DMS153 treated with DMSO at 0.1 percent for 48 hours (cell line): ENCODE measurements around the gene HMGA1.
"Not testable (repeated sequence)": the region's sequence is repeated elsewhere in the genome, so short reads cannot be mapped to it uniquely, and the experiment has no call there.

Experiments used
- DNase-seq: peaks from one replicate; lab custom pipeline; 2025; ENCODE audit not compliant: unreplicated experiment; lab: John Stamatoyannopoulos, UW

HMGA1 gene

DNA sequence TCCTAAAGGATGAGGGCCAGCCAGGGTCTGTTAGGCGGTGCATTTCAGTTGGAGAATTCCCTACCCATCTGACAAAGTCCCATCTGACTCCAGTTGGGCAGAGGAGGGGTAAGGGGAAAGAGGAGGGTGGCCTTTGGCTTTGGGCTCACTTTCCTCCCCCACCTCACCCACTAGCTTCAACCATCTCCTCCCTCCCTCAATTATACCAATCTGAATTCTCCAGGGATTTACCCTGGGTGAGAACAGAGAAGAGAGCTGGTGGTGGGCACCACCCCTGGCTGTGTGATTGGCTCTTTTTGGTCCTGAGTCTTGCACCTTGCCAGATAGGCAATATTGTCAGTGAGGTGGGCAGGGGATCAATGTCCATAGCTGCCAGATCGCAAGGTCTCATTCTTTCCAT, 3.2 kb downstream of the HMGA1 start:
- DNase-seq: no peak

DNA sequence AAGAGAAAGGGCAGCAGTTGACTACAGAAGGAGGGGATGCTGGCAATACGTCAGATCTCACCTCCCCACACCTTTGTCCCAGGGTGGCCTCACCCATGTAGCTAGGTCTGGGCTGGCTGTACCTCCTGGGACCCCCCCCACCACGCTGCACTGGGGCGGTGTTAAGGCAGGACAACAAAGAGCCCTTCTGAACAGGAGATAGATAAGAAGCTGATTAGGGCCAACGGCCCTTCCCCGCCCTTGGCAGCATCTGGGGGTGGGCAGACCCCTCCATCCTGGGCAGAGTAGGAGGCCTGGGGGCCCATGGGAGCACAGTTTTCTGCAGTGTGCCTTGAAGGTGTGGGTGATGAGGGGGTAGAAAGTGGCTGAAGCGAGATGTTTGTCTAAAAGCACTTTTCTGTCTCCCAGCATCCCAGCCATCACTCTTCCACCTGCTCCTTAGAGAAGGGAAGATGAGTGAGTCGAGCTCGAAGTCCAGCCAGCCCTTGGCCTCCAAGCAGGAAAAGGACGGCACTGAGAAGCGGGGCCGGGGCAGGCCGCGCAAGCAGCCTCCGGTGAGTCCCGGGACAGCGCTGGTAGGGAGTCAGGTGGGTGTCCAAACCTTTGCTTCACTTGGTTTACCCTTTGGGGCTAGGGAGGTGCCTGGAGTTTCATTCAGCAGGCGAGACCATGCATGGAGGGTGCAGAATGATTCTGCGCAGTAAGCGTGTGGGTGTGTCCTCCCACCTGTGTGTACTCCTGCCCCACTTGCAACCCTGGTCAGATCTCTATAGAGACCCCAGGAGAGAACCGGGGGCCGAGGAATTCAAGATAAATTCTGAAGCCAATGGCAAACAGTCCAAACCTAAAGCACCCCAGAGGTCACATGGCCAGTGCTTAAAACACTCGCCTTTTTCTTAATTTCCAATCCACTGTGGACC, 3.9 kb downstream of the HMGA1 start:
- no peak for DNase-seq

DNA sequence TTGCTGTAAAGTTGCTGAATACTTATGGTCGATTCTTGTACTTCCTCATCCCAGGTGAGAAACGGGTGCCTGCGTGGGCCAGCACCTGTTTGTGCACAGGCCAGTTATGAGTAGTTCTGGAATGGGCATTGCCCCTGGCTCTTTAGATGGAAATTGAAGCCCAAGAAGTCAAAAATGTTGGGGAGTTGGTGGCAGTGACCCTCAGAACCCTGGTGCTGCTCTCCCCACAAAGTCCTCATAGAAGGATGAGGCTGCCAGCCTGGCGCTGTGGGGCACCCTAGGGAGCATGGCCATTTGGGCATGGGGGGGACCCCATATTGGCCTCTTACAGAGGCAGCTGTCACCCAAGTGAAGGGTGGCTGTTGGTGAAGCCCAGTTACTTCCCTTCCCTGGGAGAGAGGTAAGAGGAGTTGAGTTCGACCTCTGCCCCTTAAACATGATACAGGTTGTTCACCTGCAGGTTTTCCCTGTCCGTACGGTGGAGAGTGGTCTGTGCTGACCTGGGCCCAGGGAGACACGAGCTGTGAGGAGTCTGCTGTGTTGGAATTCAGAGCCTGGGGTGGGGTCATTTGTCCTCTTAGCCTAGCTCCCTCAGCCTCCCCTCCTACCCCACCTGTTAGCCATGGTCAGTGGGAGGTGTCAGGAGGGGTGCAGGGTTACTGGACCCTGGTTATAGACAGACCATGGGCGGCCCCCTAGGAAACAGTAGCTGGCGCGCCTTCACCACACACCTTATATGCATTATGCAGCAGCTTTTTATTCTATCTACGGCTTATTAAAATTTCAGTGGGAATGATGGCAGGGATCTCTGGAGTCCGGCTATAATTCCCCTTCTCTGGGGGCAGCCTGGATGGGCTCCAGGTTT, 4.9 kb downstream of the HMGA1 start:
- DNase-seq: no peak

DNA sequence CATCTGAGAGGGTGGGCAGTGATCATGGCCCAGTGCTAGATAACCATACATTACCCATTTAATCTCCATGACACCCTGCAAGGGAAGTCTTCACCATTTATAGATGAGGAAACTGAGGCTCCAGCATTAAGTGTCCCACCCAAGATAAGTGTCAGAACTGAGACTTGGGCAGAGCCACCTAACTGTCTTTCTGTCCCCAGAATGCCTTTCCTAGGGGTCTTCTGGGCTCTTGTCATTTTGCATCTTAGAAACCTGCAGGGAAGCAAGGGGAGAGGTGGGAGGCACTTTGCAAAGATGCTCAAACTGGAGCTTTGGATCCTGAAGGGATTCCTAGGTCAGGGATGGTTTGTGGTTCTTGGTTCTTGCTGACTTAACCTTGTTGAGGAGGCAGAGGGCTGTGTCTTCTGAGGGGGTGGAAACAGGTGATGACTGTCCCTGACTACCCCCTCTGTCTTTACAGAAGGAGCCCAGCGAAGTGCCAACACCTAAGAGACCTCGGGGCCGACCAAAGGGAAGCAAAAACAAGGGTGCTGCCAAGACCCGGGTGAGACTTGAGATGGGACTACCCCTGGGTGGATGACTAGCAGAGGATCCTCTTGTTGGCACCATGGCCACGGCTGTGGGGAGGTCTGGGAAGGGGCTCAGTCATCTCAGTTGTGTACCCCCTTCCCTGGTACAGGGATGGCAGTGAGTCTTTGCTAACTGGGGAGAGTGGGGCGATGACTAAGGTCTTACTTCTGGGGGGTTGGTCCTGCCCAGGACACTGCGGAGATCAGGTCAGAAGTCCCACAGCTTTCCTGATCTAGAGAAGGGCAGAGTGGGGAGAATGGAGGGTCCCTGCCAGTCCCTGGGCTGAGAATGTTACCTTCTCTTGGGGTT, 5.8 kb downstream of the HMGA1 start:
- no peak for DNase-seq

DNA sequence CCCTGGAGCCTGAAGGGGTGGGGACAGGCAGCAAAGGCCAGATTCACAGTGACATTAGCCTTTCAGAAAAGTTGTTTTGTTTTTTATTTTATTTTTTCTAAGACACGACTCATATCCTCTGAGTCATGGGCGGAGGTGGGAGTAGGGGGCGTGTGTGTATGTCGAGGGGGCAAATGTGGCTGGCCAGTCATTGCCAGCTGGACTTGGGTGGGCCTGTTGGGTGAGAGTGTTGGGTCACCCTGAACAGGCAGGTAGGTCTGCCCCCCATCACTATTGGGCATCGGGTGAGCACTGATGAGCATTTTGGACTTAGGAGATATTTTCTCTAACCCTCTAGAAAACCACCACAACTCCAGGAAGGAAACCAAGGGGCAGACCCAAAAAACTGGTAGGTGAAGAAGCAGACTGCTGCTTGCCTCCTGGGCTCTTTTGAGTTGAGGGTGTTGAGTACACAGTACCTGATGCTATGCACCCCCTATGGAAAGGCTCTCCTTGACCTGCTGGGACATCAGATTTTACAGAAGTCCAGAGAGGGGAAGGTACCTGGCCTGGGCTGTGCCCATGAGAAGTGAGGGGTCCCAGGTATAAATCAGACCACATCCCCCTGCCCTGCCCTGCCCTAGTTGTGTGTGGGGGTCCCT, 6.6 kb downstream of the HMGA1 start:
- no peak for DNase-seq

DNA sequence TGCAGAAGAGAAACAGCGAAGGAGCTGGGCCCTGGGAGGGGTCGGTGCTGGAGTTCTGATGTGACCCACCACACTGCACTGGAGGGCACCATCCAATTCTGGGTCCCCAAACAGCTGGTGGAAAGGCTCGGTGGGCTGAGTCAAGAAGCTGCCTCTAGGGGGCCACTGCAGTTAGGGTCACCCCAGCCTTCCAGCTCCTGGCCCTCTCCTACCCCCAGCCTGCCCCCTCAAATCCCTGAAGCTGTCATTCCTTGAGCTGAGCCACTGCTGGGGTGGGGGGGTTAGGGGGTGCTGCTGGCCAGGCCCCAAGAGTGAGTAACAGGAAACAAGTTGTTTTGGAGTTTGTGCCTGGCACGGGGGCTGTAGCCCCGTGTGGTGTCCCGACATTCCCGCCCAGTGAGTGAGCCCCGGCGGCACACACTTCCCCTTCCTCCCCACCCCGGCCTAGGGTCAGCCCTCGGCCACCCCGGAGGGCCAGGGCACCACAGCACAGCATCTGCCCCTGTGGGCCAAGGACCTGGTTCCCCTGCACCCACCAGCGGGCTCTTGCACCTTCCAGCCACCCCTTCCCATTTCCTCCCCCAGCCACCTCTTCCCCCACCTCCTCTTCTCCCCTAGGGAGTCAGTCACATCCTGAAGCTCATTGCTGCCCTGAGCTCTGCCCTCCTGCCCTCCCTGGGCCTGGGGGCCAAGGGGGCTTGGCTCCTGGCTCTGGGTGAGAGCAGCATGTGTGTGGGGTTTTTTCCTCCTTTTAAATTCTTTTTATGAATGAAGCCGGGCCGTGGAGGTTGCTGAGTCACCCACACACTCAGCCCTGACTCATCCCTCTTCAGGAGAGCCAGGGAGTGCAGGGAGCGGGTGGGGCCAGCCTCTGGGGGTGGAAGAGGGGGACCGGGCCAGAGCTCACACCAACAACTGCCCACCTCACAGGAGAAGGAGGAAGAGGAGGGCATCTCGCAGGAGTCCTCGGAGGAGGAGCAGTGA, 7.5 kb downstream of the HMGA1 start:
- no peak for DNase-seq

DNA sequence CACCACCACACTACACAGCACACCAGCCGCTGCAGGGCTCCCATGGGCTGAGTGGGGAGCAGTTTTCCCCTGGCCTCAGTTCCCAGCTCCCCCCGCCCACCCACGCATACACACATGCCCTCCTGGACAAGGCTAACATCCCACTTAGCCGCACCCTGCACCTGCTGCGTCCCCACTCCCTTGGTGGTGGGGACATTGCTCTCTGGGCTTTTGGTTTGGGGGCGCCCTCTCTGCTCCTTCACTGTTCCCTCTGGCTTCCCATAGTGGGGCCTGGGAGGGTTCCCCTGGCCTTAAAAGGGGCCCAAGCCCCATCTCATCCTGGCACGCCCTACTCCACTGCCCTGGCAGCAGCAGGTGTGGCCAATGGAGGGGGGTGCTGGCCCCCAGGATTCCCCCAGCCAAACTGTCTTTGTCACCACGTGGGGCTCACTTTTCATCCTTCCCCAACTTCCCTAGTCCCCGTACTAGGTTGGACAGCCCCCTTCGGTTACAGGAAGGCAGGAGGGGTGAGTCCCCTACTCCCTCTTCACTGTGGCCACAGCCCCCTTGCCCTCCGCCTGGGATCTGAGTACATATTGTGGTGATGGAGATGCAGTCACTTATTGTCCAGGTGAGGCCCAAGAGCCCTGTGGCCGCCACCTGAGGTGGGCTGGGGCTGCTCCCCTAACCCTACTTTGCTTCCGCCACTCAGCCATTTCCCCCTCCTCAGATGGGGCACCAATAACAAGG, 8.5 kb downstream of the HMGA1 start:
- DNase-seq: not testable (repeated sequence)

DNA sequence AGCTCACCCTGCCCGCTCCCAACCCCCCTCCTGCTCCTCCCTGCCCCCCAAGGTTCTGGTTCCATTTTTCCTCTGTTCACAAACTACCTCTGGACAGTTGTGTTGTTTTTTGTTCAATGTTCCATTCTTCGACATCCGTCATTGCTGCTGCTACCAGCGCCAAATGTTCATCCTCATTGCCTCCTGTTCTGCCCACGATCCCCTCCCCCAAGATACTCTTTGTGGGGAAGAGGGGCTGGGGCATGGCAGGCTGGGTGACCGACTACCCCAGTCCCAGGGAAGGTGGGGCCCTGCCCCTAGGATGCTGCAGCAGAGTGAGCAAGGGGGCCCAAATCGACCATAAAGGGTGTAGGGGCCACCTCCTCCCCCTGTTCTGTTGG, 9.1 kb downstream of the HMGA1 start:
- DNase-seq: not testable (repeated sequence)

DNA sequence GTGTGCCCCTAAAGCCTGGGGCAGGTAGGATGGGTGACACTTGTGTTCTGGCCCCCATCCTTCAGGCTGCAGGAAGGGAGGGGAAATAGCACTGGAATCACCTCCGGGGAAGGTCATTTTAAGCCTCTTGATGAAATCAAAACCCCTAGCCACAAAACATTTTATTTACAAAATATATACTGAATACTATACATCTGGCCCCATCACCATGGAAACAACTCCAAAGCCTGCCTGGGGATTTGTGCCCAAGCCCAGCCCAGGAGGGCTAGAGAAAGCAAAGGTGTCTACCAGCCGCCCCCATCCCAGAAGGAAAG, 9.5 kb downstream of the HMGA1 start:
- DNase-seq: no peak

DNA sequence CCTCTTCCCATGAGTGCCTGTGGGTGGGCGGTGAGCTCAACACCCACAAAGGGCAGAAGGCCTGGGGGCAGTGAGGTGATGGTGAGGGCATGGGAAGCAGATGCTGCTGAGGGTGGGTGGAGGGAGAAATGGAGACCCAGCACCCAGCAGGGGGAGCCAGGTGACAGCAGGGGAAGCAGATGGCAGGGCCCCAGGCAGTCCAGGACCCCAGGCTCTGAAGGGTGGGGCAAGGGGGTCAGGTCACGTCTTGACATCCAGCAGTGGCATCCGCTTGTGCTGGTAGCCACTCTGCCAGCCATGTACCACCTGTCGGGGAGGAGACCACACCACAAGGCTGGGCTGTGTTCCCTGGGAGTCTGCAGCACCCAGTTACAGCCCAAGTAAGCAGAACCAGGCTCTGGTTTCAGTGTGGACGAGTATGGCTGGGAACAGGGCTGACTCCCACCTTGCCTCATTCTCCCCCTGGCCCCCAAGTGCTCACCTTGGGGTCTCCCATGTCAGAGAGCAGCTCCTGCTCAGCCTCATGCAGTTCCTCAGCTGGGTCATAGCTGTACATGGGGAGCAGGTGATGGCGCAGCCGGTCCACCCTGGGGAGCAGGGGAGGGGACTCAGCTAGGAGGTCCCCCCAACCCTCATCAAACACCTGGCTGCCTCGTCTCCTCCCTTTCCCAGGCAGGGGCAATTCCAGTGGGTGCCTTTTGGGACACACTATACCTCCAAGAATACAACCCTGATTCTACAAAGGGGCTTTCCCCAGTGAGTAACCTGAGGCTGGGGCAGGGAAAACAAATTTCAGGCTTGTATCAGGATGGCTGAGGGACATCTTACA, 10.1 kb downstream of the HMGA1 start:
- DNase-seq: no peak

DNA sequence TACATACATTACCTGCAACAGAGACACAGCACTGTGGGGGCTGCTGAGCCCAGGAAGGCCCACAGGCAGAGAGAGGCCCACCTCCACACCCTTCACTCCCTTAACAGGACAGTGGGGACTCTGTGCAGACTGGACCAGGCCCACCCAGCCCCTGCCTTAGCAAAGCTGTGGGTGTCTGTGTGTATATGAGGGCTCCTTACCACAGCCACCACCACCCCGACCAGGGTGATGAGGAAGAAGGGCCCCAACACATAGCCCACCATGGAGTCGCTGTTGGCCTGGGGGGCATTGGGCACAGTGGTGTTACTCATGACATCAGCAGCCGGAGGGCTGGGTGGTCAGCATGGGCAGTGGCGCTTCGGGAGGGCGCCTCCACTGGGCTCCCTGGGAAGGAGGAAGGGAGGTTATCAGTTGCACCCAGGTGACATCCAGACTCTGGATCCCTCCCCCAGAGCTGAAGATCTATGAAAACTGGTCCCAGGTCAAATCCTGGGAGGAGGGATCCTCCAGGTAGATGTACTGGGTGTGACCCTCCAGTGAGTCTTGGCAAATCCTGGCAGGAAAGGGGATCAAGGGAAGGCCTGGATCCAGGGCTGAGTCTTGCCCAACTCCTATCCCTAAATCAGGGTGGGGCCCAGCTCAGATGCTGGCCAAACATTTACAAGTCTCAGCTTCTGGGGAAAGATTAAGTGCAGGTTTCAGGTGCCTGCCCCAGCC, 11.0 kb downstream of the HMGA1 start:
- DNase-seq: no peak

DNA sequence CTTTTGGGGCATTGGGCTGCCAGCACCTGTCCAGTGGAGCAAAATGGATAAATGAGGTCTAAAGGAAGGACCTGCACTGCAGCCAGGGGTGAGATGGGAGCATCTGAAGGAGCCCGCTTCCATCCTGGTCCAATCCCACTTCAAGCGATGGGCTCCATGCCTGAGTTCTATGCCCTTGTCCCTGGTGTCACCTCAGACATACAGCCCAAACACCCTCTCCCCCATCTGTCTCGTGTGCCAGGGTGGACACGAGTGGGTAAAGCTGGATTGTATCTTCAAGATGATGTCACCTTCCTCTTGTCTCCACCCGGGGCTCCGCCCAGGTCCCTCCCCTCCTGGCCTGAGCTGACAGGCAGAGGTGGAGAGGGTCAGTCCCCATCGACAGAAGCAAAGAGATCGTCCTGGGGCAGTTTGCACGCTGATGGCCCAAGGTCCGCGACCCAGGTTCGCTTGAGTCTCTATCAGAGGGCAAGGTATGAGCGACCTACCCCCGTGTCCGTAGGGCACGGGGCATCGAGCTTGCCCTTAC, 11.6 kb downstream of the HMGA1 start:
- no peak for DNase-seq

DNA sequence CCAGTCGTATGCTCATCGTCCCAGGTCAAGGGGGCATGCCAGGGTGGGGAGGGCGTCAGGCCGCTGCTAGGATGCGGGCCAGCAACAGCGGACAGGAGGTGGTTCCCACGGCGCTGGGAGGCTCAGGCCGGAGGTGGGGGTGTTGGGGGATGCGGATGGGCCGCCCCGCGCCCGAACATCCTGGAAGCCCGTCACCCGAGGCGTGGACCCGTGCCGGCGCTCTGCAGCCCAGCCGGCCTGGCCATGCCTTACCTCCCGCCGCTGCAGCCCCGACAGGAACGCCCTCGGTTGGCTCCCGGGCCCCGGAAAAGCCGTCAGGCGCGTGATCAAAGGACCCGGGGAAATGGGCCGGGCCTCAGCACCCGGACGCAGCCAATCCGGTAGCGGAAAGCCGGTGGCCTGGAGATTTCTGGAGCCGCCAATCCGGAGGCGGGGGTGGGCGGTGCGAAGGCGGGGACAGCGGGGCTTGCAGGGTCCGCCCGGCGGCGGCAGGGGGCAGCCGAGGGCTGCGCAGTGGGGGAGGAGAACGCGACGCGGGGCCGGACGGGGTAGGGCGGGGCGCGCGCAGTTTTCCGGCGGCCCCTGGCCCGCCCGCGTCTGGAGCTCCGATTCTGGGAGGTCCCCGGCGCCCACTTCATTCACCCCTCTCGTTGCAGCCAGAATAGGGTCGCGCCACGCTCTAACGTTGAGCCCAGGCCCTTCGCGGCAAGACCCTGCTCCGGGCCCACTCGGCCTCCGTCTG, 12.2 kb downstream of the HMGA1 start, which contains the start of gene SMIM29:
TSS of gene SMIM29 (minus strand) at position 280 of the 742 bp plus-strand sequence. CDS start 1,215 bp downstream, outside the sequence.
- DNase-seq: peak; percentile 85

DNA sequence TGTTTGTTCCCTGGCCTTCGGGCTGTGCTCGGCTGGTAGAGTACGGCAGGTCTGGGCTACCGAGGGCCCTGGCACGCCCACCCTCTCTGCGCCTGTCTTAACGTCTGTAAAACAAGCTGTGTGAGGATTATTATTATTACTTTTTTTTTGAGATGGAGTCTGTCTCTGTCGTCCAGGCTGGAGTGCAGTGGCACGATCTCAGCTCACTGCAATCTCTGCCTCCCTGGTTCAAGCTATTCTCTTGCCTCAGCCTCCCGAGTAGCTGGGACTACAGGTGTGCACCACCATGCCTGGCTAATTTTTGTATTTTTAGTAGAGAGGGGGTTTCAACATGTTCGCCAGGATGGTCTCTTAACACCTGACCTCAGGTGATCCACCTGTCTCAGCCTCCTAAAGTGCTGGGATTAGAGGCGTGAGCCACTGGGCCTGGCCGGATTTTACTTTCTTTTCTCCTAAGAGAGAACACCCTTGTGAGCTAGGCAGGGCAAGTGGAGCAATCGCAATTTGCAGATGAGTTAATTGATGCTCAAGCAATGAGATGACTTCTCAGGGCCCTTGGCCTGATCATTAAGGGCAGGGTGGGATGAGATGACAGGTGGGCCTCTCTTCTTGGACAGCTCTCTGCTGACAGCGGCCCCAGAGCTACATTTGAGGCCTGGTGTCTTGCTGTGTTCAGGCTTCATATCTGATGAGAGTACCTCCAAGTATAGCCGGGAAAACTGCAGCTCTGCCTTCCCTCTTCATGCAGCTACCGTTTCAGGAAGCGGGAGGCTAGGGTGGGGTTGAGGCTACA, 13.0 kb downstream of the HMGA1 start:
- DNase-seq: no peak

DNA sequence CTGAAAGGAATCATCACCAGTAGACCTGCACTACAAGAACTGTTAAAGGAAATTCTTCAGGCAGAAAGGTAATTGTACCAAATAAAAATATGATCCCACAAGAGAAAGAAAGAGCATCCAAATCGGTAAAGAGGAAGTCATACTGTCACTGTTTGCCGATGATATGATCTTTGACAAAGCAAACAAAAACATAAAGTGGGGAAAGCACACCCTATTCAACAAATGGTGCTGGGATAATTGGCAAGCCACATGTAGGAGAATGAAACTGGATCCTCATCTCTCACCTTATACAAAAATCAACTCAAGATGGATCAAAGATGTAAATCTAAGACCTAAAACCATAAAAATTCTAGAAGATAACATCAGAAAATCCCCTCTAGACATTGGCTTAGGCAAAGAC, 15.7 kb downstream of the HMGA1 start:
- not testable (repeated sequence) for DNase-seq
